Right kidney (tissue), 1 donor: ENCODE measurements around the gene IRX6.

Experiments used
- DNase-seq: peaks from one replicate; pipeline ENCODE4 v3.0.0-alpha.2; 2016

The IRX6 gene

DNA sequence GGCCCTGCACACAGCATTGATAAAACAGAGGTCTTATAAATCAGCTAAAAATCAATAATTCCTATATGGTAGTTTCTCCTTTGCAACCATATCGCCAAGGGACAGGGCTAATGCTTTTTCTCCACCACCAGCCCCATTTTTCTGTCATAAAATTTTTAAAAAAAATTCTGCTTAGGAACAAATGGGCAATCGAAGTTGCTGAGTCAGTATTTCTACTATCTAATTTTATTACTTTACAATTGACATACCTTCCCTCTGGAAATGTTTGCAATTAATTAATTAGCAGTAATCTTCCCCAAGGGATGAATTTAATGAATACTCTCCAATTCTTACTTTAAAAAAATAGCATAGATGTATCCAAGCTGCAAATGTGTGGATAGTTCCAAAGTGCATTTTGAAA is 1.7 kb upstream of the IRX6 start:
- no peak for DNase-seq

DNA sequence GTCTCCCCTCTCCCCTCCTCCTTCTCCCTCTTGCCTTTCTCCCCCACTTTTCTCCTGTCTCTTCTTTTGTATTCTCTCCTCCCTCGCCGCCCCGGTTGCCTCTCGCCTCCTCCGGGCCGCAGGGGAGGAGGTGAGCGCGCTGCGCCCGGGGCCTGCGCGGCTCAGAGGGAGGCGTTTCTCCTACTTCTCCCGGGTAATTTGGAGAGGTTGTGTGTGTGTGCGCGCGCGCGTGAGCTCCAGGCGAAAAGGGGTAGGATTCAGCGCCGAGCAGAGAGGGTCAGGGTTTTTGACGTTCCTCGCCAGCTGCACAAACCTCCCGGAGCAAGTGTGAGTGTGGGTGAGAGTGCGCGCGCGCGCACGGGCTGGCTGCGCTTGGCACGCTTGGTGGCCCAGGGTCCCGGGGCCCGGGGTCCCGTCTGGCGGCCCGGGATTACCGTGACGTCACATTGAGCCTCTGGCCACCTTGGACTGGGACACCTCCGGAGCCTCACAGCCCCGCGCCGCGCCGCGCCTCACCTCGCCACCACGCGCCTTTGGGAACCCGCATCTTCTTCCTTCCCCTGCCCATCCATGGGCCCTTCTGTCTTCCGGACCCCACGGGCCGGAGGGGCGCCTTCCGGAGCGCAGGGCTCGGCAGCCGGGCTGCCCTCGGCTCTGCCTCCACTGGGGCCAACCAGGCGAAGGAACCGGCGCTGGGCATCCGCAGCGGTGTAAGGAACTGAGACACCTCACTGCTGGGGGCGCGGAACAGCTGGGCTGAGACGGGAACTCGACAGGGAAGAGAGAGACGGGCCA is 479 bp downstream of the IRX6 start:
- DNase-seq = peak; percentile 81

DNA sequence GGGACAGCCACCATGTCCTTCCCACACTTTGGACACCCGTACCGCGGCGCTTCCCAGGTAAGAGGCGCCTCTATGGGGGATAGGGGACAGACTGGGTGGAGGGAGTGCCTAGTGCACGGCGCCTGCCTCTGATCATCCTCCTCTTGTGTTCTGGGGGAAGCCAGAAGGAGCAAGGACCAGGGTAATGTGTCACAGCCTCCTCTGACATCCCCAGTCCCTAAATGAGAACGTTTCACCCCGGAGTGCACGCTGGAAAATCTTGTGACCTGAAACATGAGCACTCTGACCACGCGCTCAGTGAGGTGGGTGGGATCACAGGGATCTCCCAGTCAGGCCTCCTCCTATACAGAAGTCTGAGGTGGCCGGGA is 1.1 kb downstream of the IRX6 start:
- no peak for DNase-seq

DNA sequence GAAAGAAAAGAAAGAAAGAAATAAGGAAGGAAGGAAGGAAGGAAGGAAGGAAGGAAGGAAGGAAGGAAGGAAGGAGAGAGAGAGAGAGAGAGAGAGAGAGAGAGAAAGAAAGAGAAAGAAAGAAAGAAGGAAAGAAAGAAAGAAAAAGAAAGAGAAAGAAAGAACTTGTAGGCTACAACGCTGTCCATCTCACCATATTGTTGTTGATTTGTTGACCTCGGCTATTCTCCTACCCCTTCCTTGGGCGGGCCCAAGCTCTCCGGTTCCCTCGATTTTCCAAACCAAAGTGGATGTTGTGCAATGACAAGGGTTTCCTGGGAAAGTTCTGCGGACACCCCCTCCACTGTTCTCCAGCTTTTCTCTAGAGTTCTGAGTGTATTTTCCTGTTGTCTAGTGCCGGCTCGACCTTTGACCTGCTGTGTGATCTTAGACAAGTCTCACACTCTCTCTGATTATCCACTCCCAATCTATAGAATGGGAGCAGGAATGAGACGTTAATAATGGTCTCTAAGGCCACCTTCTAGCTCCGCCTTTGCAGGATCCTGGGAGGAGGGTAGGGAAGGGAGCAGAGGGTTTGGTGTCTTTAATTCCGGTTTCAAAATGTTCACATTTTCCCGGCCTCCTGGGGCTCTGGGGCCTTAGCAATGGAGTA is 1.6 kb downstream of the IRX6 start:
- no peak for DNase-seq

DNA sequence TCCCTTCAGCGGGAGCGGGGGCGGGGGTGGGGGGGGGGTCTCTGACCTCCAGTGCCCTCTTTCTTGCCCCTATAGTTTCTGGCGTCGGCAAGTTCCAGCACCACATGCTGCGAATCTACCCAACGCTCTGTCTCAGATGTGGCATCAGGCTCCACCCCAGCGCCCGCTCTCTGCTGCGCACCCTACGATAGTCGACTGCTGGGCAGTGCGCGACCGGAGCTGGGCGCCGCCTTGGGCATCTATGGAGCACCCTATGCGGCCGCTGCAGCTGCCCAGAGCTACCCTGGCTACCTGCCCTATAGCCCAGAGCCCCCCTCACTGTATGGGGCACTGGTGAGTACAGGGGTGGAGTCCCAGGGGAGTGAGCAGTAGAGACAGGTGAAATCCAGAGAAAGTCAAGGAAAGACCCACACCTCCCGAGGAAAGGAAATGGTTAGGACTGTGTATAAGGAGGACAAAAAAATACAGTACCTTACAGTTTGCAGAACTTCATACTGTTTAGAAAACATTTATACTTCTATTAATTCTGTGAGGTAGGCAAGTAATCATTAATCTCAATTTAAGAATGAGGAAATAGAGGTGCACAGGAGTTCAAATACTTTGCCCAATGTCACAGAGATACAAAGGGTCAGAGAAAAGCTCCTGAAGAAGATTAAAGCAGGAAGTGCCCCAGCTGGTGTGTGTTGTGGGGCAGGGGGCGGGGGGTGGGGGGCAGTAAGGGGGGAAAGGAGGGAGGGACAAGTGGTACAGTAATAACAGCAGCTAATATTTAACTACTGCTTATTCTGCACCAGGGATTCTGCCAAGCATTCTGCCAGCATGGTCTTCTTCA is 2.5 kb downstream of the IRX6 start:
- DNase-seq = peak; percentile 29

DNA sequence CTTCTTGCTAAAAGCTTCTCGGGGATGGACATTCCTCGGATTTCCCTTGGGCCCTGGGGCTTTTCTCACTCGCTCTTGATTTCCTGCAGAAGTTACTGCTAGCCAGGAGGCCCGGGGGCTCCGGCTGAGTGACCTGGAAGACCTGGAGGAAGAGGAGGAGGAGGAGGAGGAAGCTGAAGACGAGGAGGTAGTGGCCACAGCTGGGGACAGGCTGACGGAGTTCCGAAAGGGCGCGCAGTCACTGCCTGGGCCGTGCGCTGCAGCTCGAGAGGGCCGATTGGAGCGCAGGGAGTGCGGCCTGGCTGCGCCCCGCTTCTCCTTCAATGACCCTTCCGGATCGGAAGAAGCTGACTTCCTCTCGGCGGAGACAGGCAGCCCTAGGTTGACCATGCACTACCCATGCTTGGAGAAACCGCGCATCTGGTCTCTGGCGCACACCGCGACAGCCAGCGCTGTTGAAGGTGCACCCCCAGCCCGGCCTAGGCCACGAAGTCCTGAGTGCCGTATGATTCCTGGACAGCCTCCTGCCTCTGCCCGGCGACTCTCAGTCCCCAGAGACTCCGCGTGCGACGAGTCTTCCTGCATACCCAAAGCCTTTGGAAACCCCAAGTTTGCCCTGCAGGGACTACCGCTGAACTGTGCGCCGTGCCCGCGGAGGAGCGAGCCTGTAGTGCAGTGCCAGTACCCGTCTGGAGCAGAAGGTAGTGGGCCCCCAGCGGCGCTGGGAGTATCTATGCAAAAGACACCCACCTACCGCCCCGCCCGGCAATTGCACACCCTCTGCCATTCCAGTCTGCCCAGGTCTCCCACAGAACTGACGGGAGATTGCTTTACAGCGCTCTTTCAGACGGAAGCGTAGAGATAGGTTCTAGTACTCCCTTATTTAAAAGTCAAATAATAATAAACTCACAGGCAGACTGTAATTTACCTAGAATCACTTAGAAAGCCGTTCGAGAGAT is 4.9 kb downstream of the IRX6 start:
- peak; percentile 53 for DNase-seq

DNA sequence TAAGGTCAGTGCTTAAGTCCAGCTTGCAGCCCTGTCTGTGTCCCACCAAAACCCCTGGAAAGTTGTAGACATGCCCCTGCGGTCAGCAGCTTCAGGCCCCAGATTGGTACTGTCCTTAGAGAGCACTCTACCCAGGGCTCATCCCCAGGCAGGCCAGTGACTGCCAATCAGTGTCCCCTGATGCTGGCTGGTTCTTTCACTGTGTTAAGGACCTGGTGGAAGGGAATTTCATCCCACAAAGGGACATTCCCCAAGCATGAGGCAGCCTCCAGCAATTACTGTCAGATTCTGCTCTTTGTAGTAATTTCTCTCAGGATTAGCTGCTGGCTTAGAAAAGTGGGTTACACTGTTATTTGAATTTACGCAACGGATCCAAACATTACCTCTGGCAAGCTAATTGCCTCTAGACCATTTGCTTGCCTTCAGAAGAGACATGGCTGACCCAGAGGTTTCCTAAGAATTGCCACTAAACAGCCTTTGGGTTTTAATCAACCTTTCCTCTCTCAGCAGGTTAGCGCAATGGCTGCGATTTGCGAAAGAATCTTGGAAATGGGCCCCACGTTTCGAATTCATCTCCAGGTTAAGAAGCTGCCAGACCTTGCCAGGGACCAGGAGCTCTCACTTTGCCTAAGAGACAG is 5.9 kb downstream of the IRX6 start:
- no peak for DNase-seq

DNA sequence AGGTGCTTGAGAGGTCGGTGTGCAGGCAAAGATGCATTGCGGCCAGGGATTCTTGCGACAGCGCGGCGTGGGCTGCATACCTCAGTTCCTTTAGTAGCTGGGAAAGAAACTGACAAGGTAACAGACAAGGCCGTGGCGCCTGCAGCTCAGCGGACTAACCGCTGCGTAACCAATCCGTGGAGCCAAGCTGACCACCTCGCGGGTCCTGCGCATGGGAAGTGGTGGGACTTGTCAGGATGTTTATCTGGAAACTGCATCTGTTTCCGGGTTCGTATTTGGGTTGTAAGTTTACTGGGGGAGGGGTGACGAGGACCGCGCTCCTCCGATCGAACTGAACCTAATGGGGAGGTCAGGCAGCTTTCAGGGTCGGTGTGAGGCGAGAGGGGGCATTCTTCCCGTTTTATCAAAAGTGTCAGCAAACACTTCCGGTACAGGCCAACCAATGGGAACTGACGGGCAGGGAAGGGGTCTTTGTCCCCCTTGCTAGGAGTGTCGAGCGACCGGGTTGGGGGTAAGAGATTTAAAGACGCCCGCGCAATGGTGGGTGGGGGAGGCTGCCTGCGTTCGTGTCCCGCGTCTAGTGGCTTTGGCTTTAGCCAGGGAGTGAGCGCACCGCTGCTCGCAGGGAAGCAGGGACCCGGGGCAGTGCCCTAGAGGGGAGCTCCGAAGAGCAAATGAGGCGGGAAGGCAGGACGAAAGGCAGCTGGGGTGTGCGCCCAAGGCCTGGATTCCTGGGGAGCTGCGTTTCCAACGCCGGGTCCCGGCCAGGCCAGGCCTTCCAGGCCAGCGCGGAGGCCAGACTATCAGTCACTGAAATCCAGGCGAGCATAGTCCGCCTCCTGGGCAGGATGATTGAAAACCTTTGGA is 7.0 kb downstream of the IRX6 start:
- peak; percentile 60 for DNase-seq

DNA sequence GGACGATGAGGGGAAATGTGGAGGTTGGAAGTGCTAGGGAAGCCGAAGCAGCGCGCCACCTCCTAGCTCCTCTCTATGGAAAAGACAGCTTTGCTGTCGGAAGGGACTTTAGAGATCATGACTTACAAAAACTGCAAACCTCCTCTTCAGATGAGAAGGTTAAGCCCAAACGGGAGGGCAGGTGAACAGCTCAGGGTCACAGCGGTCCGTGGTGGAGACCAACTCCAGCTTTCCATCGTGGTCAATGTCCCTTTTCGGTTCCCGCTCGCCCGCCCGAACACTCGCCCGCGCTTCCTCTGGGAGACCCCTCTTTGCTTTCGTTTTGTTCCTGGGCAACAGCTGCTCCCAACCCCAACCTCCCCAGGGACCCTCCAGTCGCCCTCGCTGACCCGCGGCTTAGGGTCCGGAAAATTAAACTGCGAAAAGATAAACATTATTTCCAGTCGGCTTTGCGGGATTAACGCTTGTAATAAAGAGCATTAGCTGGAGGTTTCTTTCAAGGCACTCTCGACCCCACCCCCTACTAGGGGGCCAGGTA is 7.7 kb downstream of the IRX6 start:
- no peak for DNase-seq

DNA sequence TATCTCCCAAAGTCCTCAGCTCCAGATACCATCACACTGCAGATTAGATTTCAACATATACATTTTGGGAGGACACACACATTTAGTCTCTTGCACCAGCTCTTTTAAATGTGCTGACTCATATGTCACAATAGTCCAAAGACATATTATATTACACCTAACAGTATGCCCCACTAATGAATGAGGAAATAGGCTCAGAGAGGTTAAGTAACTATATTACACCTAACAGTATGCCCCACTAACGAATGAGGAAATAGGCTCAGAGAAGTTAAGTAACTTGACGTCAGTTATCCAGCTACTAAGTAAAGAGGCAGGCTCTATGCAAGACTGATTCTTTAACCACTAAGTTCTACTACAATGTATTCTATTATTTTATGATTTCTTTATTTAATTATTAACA is 9.7 kb downstream of the IRX6 start:
- no peak for DNase-seq

DNA sequence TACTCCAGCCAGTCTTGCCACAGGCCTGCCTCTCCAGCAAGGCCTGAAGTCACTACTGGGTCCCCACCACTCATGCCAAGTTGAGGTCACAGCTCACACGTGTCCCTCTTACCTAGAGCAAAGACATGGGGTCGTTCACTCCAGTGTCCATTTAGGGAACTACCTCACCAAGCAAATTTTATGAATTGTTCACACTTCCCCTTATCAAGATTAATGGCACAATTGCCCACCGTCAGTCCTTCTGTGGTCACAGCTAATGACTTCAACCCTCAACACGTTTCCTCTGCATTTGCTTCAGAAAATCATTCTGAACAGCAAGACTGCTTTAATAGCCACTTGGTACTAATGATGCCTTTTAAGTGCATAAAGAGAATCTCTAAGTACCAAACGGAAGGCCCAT is 14.6 kb downstream of the IRX6 start:
- no peak for DNase-seq

DNA sequence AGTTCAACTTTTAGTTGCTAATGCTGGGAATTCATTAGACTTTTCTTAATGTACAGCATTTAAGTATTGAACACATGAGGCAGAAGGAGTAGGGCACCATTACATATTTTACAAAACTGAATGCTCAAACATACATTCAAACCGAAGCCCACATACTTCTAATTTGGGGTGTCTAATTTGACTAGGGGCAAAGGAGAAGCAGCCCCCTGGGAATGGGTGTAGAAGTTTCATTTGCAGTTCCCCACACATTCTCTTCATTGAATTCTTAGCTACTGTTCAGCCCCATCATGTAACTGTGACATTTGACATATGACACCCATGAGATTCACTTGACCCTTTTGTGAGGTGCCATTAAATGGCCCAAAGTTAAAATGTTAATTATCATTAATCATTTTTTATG is 16.4 kb downstream of the IRX6 start:
- no peak for DNase-seq

DNA sequence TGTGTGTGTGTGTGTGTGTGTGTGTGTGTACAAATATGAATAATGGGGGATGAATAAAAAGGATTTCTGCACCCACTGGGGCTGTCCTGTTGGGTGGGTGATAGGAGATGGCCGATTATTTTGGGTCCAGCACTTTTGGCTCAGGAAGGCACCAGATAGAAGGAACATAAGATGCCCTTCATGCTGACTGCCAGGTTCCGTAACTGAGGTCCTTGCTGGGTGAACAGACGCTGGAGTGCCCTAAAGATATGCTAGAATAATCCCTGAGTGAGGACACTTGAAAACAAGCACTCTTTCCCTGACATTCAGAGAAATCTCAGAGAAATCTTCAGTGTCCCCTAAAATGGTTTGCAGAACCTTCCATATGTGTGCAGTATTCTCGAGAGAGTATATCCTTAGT is 17.7 kb downstream of the IRX6 start:
- DNase-seq = no peak

DNA sequence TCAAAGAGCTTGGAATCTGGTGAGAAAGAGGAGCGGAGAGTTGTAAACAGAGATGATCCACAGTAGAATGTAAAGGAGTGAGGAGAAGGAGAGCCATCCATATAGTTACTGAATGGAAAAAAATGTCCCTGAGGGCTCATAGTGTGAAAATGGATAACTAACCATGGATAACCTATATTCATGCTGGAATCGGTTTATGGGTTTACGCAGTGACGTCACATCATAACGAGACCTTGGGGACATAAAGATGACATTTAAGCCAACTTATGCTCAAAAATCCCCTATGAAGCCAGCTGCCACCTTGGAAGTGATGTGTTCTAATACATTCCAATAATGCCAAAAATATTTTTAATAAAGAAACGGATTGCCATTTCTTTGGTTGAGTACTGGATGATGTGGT is 22.5 kb downstream of the IRX6 start:
- no peak for DNase-seq

DNA sequence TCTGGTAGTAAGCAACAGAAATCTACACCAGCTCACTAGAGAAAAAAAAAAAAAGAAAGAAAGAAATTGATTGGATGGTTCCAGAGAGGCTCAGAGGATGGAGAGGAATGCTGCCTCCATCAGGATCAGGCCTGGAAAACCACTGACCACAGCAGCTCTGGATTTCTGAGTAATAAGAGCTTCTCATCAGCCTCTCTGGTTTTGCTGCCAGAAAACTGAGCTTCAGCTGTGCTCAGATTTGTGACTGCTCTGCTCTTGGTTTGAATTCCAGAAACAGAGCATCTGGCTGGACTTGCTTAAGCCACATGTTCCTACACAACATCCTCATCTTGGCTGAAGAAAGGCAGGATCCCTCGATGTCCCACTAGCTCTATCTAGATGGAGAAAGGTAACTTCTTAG is 25.9 kb downstream of the IRX6 start:
- no peak for DNase-seq

DNA sequence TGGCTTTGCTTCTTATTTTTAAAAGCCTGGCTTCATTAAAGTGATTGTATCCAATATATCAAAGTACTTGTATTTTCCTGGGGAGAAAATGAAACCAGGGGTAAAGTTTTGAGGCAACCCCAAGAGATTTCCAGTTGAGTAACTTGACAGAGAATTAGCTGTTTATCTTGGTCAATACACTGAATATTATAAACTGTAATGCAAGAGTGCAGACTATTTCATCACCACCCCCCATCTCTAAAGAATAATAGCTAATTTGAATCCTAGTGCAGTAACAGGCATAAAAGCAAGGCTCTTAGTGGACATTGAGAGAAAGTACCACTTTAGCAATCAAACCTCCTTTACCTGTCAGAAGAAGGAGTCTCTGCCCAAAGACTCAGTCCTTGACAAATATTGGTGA is 27.0 kb downstream of the IRX6 start:
- no peak for DNase-seq

DNA sequence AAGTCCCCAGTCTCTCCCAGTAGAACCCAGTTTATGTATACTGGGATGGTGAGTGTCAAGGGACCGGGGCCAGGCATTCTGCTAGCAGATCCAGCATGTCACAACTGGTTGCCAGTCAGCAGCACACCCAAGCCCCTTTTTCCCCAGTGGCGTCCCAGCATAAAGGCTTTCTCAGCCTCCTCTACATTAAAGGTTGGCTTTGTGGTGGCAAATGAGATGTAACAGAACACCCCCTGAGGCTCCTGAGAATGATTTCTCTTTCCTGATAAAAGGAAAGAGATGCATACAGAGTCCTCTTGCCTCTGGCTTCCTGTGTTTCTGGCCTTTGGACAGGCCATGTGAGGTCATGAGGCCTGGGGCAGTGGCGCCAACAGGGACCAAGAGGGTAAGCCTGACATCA is 27.9 kb downstream of the IRX6 start:
- no peak for DNase-seq

DNA sequence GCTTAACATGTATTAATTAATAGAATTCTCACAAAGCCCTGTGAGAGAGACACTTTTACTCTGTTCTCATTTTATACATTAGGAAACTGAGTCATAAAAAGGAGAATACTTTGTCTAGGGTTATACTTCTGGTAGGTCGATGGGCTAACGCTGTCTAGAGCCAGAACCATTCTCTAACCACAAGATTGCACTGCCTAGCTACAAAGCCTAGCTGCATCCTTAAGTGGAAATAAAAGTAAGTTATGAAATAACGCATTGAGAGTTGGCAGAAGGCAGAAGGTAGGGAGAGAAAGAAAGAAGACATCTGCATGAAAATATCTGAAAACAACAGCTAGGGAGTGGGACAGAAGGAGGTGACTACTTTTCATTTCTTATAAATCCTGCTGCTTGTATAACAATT is 33.2 kb downstream of the IRX6 start:
- DNase-seq = no peak

DNA sequence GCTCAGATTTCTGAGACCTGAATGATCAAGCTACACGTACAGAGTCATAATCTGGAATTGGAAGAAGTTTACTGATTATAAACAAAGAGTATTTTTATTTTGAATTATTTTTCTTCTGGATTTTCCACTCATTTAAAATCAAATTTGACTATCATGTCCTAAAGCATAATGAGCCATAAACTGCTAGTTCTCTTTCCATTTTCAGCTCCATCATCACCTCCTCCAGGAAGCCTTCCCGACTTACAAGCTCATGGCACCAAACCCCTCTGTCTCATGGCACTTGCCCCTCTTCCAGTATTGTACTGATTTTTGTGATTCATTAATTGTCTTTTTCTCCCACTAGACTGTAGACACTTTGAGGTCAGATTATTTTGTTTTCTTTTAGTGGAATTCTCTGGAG is 35.9 kb downstream of the IRX6 start:
- DNase-seq = no peak

DNA sequence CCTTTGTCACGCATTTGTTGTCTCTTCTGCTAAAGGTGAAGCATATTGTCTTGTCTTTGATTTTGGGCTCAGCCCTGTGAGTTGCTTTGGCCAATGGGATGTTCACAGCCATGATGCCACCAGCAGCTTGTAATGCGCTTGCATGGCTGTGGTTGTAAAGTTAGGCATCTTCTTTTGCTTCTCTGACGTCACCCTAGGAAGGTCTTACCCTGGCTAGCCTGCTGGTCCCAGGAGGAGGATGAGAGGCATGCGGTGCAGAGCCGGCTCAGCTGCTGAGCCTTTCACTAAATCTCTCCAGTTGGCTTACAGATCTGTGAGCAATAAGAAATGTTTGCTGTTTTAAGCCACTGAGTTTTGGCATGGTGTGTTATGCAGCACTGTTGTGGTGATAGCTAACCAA is 40.8 kb downstream of the IRX6 start:
- DNase-seq = no peak
